MM.1S (cell line): ENCODE measurements around the gene AADACL4.

Experiments
- EZH2 ChIP-seq: fragments of 300-600 bp; sonication (generic); optimal IDR thresholded peaks from 2 replicates; pipeline ENCODE3; 2017; ENCODE audit warnings: low read depth, mild to moderate bottlenecking, antibody characterized with exemption, low read length, mixed read lengths
- EZH2phosphoT487 ChIP-seq: fragments of 300-600 bp; sonication (generic); IDR thresholded peaks from 2 replicates; pipeline ENCODE4 v1.6.1; 2018; ENCODE audit warnings: antibody characterized with exemption, low read length
- TF ChIP-seq, protein P1 (sequence below): fragments of 300-600 bp; sonication (generic); IDR thresholded peaks from 2 replicates; pipeline ENCODE4 v1.5.1; 2016; ENCODE audit warnings: antibody characterized with exemption, low read length, mixed read lengths

DNA sequence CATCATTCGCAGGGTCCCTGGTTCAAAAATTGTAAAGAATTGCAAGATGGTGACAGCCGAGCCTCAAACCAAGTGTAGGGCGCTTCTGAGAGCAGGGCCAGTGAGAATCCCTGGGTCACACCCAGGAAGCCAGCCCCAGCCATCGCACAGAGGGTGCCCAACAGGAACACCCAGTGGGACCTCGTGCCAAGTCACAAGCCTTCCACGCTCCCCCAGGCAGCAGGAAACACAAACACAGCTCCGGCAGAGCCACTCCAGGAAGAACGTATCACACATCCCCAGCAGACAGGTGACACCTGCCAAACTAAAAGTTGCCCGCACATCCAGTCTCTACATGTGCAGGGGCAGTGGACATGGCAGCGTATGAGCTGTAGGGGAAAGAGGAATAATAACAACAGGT is 46.1 kb upstream of the AADACL4 start:
- TF ChIP-seq EZH2 (no peak), EZH2phosphoT487 (no peak)
- TF ChIP-seq, protein P1, sequence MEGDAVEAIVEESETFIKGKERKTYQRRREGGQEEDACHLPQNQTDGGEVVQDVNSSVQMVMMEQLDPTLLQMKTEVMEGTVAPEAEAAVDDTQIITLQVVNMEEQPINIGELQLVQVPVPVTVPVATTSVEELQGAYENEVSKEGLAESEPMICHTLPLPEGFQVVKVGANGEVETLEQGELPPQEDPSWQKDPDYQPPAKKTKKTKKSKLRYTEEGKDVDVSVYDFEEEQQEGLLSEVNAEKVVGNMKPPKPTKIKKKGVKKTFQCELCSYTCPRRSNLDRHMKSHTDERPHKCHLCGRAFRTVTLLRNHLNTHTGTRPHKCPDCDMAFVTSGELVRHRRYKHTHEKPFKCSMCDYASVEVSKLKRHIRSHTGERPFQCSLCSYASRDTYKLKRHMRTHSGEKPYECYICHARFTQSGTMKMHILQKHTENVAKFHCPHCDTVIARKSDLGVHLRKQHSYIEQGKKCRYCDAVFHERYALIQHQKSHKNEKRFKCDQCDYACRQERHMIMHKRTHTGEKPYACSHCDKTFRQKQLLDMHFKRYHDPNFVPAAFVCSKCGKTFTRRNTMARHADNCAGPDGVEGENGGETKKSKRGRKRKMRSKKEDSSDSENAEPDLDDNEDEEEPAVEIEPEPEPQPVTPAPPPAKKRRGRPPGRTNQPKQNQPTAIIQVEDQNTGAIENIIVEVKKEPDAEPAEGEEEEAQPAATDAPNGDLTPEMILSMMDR = no peak
